ENCODE data around the gene RFT1.

- TF ChIP-seq CTCF (IDR thresholded peaks at IDR 0.05) (no peak), EZH2 (IDR thresholded peaks at IDR 0.05) (no peak), EZH2phosphoT487 (IDR thresholded peaks at IDR 0.05) (no peak)
Measured at GRCh38 chr3:53178246-53178645, 48.0 kb upstream of the RFT1 start.

All from neural progenitor cell (in vitro differentiated cells).